ENCODE results near the gene SELENOV. TPM values are rescaled to one million over a fixed set of nuclear protein-coding genes. Genes with fewer than 3 reads are reported as not detected.

Gene SELENOV
- total RNA-seq, 1 donor from 2014 or later: not detected

DNA sequence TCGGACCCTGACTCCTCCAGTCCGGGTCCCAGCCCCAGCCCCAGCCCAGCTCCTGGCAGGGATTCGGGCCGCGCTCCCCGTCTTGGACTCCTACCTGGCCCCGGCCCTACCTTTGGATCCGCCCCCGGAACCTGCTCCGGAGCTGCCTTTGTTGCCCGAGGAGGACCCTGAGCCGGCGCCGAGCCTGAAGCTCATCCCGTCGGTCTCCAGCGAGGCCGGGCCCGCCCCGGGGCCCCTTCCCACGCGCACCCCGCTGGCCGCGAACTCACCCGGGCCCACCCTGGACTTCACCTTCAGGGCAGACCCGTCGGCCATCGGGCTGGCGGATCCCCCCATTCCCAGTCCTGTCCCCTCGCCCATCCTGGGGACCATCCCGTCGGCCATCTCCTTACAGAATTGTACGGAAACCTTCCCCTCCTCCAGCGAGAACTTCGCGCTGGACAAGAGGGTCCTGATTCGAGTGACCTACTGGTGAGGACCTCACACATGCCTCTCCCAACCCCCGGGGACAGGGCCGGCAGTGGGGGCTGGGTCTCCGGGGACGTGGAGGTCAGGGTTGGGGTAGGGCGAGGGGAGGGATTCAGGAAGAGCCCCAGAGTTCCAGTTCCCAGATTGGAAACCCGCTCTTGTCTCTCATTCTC, 732 bp downstream of the SELENOV start:
- Mint-ChIP-seq H3K9me3 (ENCODE audit: unreplicated experiment) (peaks cover 4% of the 10 kb centered on the region), H3K4me1 (ENCODE audit: low read depth, unreplicated experiment) (no peaks in the 10 kb centered on the region), H3K36me3 (ENCODE audit: low read depth, unreplicated experiment) (peaks cover 3% of the 10 kb centered on the region), H3K27me3 (ENCODE audit: low read depth, unreplicated experiment) (peaks cover 45% of the 10 kb centered on the region), H3K27ac (ENCODE audit: unreplicated experiment) (no peak overlapping the region), H3K4me3 (ENCODE audit: unreplicated experiment) (no peak overlapping the region)
- TF ChIP-seq EZH2 (IDR thresholded peaks at IDR 0.05; ENCODE audit: insufficient read depth, low read length): peak; percentile 98
- TF ChIP-seq, protein P1, sequence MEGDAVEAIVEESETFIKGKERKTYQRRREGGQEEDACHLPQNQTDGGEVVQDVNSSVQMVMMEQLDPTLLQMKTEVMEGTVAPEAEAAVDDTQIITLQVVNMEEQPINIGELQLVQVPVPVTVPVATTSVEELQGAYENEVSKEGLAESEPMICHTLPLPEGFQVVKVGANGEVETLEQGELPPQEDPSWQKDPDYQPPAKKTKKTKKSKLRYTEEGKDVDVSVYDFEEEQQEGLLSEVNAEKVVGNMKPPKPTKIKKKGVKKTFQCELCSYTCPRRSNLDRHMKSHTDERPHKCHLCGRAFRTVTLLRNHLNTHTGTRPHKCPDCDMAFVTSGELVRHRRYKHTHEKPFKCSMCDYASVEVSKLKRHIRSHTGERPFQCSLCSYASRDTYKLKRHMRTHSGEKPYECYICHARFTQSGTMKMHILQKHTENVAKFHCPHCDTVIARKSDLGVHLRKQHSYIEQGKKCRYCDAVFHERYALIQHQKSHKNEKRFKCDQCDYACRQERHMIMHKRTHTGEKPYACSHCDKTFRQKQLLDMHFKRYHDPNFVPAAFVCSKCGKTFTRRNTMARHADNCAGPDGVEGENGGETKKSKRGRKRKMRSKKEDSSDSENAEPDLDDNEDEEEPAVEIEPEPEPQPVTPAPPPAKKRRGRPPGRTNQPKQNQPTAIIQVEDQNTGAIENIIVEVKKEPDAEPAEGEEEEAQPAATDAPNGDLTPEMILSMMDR (IDR thresholded peaks at IDR 0.05; ENCODE audit: insufficient read depth, low read depth, low read length): no peak
- Histone ChIP-seq H3K79me2 (ENCODE audit: insufficient read depth, low read length) (no peaks in the 10 kb centered on the region), H3K36me3 (ENCODE audit: insufficient read depth, low read length) (no peaks in the 10 kb centered on the region), H3K4me3 (ENCODE audit: insufficient read depth, low read depth, low read length) (no peak overlapping the region), H3K9me3 (ENCODE audit: insufficient read depth, low read depth, low read length) (peaks cover 2% of the 10 kb centered on the region), H3K9ac (ENCODE audit: low read length) (no peak overlapping the region), H3K27ac (ENCODE audit: low read depth, low read length) (no peak overlapping the region), H4K20me1 (ENCODE audit: insufficient read depth, low read length) (no peaks in the 10 kb centered on the region), H3K4me2 (ENCODE audit: low read length) (peak overlapping the region; percentile 61), H3K4me1 (ENCODE audit: insufficient read depth, low read length) (peaks cover 8% of the 10 kb centered on the region), H2AFZ (ENCODE audit: low read depth, low read length) (peak overlapping the region; percentile 52), H3K27me3 (ENCODE audit: insufficient read depth, low read length) (peaks cover 41% of the 10 kb centered on the region)
- FAIRE-seq (no peak), DNase-seq (ENCODE audit: low read depth) (no peak)

DNA sequence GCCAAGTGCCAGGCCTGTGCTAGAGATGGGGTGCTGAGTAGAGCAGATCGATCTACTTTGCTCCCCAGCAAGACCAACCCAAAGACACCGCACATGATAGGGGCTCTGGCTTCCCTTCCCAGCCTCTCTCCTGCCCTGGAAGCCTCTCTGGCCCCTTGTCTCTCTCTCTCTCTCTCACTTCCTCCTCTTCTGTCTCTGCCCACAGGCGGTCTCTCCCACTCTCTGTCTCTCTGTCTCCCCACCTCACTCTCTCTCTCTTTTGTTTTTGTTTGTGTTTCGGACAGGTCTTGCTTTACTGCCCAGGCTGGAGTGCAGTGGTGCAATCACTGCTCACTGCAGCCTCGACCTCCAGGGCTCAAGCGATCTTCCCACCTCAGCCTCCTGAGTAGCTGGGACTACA, 1.3 kb downstream of the SELENOV start:
- Histone ChIP-seq H3K27me3 (ENCODE audit: insufficient read depth, low read length) (peaks cover 41% of the 10 kb centered on the region), H4K20me1 (ENCODE audit: insufficient read depth, low read length) (no peaks in the 10 kb centered on the region), H3K79me2 (ENCODE audit: insufficient read depth, low read length) (no peaks in the 10 kb centered on the region), H2AFZ (ENCODE audit: low read depth, low read length) (no peak overlapping the region), H3K9me3 (ENCODE audit: insufficient read depth, low read depth, low read length) (peaks cover 2% of the 10 kb centered on the region), H3K36me3 (ENCODE audit: insufficient read depth, low read length) (no peaks in the 10 kb centered on the region), H3K9ac (ENCODE audit: low read length) (no peak overlapping the region), H3K4me3 (ENCODE audit: insufficient read depth, low read depth, low read length) (no peak overlapping the region), H3K4me1 (ENCODE audit: insufficient read depth, low read length) (peaks cover 8% of the 10 kb centered on the region), H3K4me2 (ENCODE audit: low read length) (no peak overlapping the region), H3K27ac (ENCODE audit: low read depth, low read length) (no peak overlapping the region)
- no peak overlapping the region for H3K4me3 Mint-ChIP-seq (ENCODE audit: unreplicated experiment)
- peaks cover 3% of the 10 kb centered on the region for H3K36me3 Mint-ChIP-seq (ENCODE audit: low read depth, unreplicated experiment)
- H3K27ac Mint-ChIP-seq (ENCODE audit: unreplicated experiment): no peak overlapping the region
- peaks cover 4% of the 10 kb centered on the region for H3K9me3 Mint-ChIP-seq (ENCODE audit: unreplicated experiment)
- no peak for TF ChIP-seq EZH2 (IDR thresholded peaks at IDR 0.05; ENCODE audit: insufficient read depth, low read length)
- TF ChIP-seq, protein P1 (IDR thresholded peaks at IDR 0.05; ENCODE audit: insufficient read depth, low read depth, low read length): no peak
- H3K27me3 Mint-ChIP-seq (ENCODE audit: low read depth, unreplicated experiment): peaks cover 45% of the 10 kb centered on the region
- FAIRE-seq: no peak
- no peak for DNase-seq (ENCODE audit: low read depth)
- H3K4me1 Mint-ChIP-seq (ENCODE audit: low read depth, unreplicated experiment): no peaks in the 10 kb centered on the region

DNA sequence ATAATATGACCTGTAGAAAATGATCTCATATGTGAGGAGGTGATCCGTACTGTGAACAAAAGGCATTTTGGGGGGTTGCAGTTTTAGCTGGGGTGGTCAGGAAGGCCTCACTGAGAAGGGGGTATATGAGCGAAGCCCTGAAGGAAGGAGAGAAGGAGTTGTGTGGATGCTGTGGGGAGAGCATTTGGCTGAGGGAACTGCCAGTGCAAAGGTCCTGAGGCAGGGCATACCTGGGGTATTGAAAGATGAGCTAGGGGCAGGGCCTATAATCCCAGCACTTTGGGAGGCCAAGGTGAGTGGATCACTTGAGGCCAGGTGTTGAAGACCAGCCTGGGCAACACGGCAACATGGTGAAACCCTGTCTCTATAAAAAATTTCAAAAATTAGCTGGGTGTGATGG, 2.5 kb downstream of the SELENOV start:
- H3K27me3 ChIP-seq (ENCODE audit: insufficient read depth, low read length): peaks cover 41% of the 10 kb centered on the region
- H3K27me3 Mint-ChIP-seq (ENCODE audit: low read depth, unreplicated experiment): peaks cover 44% of the 10 kb centered on the region
- H3K4me2 ChIP-seq (ENCODE audit: low read length): no peak overlapping the region

More for the DNA sequence above, 2.5 kb downstream of the SELENOV start:
- no peak overlapping the region for H2AFZ ChIP-seq (ENCODE audit: low read depth, low read length)
- no peaks in the 10 kb centered on the region for H3K4me1 Mint-ChIP-seq (ENCODE audit: low read depth, unreplicated experiment)
- peaks cover 4% of the 10 kb centered on the region for H3K9me3 Mint-ChIP-seq (ENCODE audit: unreplicated experiment)
- peaks cover 3% of the 10 kb centered on the region for H3K36me3 Mint-ChIP-seq (ENCODE audit: low read depth, unreplicated experiment)
- TF ChIP-seq, protein P1 (IDR thresholded peaks at IDR 0.05; ENCODE audit: insufficient read depth, low read depth, low read length): no peak
- TF ChIP-seq EZH2 (IDR thresholded peaks at IDR 0.05; ENCODE audit: insufficient read depth, low read length): no peak
- H3K4me3 Mint-ChIP-seq (ENCODE audit: unreplicated experiment): peak overlapping the region; percentile 37
- no peaks in the 10 kb centered on the region for H3K36me3 ChIP-seq (ENCODE audit: insufficient read depth, low read length)
- no peaks in the 10 kb centered on the region for H3K79me2 ChIP-seq (ENCODE audit: insufficient read depth, low read length)
- no peak overlapping the region for H3K9ac ChIP-seq (ENCODE audit: low read length)
- H3K9me3 ChIP-seq (ENCODE audit: insufficient read depth, low read depth, low read length): peaks cover 2% of the 10 kb centered on the region
- DNase-seq (ENCODE audit: low read depth) (no peak), FAIRE-seq (no peak)
- H3K27ac Mint-ChIP-seq (ENCODE audit: unreplicated experiment): no peak overlapping the region
- H4K20me1 ChIP-seq (ENCODE audit: insufficient read depth, low read length): no peaks in the 10 kb centered on the region
- H3K4me3 ChIP-seq (ENCODE audit: insufficient read depth, low read depth, low read length): no peak overlapping the region
- no peak overlapping the region for H3K27ac ChIP-seq (ENCODE audit: low read depth, low read length)
- H3K4me1 ChIP-seq (ENCODE audit: insufficient read depth, low read length): peaks cover 8% of the 10 kb centered on the region

All from astrocyte (in vitro differentiated cells and primary cell).